HCT116 (cell line): Measurements from ENCODE around the gene MEGF8.

ENCODE experiments used
- CEBPB ChIP-seq: IDR thresholded peaks from 2 replicates; pipeline ENCODE4 v1.6.1; 2012; ENCODE audit warnings: low read depth
- CTCF ChIP-seq, 3 experiments: fragments of 200-600 bp in 1 of 3; sonication (generic) in 1 of 3; IDR thresholded peaks in 2 of 3; conservative IDR thresholded peaks in 1 of 3; 2 replicates each; pipeline ENCODE4 v1.5.1; 2012 to 2017; ENCODE audit warnings: low read depth in 2 of 3, low read length in 2 of 3, antibody characterized with exemption in 1 of 3, borderline replicate concordance in 1 of 3, control low read depth in 1 of 3, mild to moderate bottlenecking in 1 of 3, mixed read lengths in 1 of 3, mixed run types in 1 of 3, moderate library complexity in 1 of 3; ENCODE audit not compliant: insufficient read depth in 1 of 3
- EGR1 ChIP-seq: IDR thresholded peaks from 2 replicates; pipeline ENCODE4 v1.6.1; 2012; ENCODE audit warnings: low read depth
- ELF1 ChIP-seq: IDR thresholded peaks from 2 replicates; pipeline ENCODE4 v1.6.1; 2012; ENCODE audit warnings: low read depth, borderline replicate concordance
- EZH2 ChIP-seq: fragments of 200-600 bp; sonication (generic); IDR thresholded peaks from 2 replicates; pipeline ENCODE4 v1.6.1; 2017; ENCODE audit warnings: antibody characterized with exemption, mixed run types
- EZH2phosphoT487 ChIP-seq: fragments of 200-600 bp; IDR thresholded peaks from 2 replicates; pipeline ENCODE4 v1.6.1; 2018; ENCODE audit warnings: antibody characterized with exemption, borderline replicate concordance
- FOSL1 ChIP-seq: IDR thresholded peaks from 2 replicates; pipeline ENCODE4 v1.6.1; 2012; ENCODE audit warnings: low read depth
- POLR2A ChIP-seq: IDR thresholded peaks from 2 replicates; pipeline ENCODE4 v1.7.0; 2011; ENCODE audit warnings: borderline replicate concordance; ENCODE audit not compliant: insufficient read depth, insufficient read length; ENCODE audit errors: extremely low read depth
- POLR2AphosphoS5 ChIP-seq: IDR thresholded peaks from 2 replicates; pipeline ENCODE4 v1.6.1; 2011; ENCODE audit warnings: mild to moderate bottlenecking, low read depth, low read length, moderate library complexity
- RAD21 ChIP-seq: IDR thresholded peaks from 2 replicates; pipeline ENCODE4 v1.6.1; 2012; ENCODE audit warnings: low read depth, mild to moderate bottlenecking
- YY1 ChIP-seq: IDR thresholded peaks from 2 replicates; pipeline ENCODE4 v1.6.1; 2011; ENCODE audit warnings: low read length, low read depth, moderate library complexity, mild to moderate bottlenecking; ENCODE audit not compliant: insufficient replicate concordance; ENCODE audit errors: extremely low read depth
- ZNF274 ChIP-seq: fragments of 200-500 bp; sonication (Bioruptor generic); IDR thresholded peaks from 2 replicates; pipeline ENCODE4 v1.6.1; 2014; ENCODE audit warnings: mild to moderate bottlenecking, low read depth, low read length, inconsistent platforms
- TF ChIP-seq, protein P1 (sequence below): IDR thresholded peaks from 2 replicates; pipeline ENCODE4 v1.6.1; 2012

DNA sequence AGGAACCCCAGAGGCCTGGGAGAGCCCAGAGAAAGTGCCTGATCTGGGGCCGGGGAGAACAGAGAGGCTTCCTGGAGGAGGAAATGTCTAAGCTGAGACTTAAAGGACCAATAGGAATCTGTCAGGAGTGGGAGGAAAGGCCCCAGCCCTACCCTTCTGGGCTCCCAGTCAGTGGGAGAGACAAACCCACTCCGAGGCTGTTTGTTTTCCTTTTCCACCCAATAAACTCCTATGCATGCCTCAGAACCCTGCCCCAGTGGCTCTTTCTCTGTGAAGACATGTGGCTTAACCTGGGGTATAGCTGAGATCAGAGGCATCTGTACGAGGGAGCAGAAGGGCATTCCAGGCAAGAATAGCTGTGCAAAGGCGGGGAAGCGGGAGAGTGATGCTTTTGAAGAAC, 1.9 kb downstream of the MEGF8 start:
- TF ChIP-seq POLR2A: no peak
- no peak for TF ChIP-seq CTCF (IDR thresholded peaks at IDR 0.05 in 2 of 3, conservative IDR thresholded peaks at IDR 0.05 in 1 of 3; ENCODE audit: borderline replicate concordance in 1 of 3, insufficient read depth in 1 of 3, low read depth in 2 of 3, low read length in 2 of 3)
- TF ChIP-seq POLR2AphosphoS5: no peak
- TF ChIP-seq EZH2: no peak
- TF ChIP-seq, protein P1, sequence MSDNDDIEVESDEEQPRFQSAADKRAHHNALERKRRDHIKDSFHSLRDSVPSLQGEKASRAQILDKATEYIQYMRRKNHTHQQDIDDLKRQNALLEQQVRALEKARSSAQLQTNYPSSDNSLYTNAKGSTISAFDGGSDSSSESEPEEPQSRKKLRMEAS: no peak
- no peak for TF ChIP-seq EZH2phosphoT487
- TF ChIP-seq YY1: no peak
- no peak for TF ChIP-seq CEBPB
- TF ChIP-seq FOSL1: no peak
- no peak for TF ChIP-seq EGR1
- TF ChIP-seq ELF1: no peak
- TF ChIP-seq ZNF274: no peak
- no peak for TF ChIP-seq RAD21
